Subcutaneous preadipocyte (primary cell): ENCODE data around the gene WBP1. TPM values are rescaled to one million over a fixed set of nuclear protein-coding genes. Genes with fewer than 3 reads are reported as not detected.

Experiments used
- total RNA-seq: library from RNA; depleted of rRNA; stranded (reverse); fragments of >200 nt; gene quantifications from 2 replicates; pipeline ENCODE4 v1.2.3, GENCODE V29; 2012

The WBP1 gene
- 22.0 and 25.6 TPM in 2 replicates for total RNA-seq

DNA sequence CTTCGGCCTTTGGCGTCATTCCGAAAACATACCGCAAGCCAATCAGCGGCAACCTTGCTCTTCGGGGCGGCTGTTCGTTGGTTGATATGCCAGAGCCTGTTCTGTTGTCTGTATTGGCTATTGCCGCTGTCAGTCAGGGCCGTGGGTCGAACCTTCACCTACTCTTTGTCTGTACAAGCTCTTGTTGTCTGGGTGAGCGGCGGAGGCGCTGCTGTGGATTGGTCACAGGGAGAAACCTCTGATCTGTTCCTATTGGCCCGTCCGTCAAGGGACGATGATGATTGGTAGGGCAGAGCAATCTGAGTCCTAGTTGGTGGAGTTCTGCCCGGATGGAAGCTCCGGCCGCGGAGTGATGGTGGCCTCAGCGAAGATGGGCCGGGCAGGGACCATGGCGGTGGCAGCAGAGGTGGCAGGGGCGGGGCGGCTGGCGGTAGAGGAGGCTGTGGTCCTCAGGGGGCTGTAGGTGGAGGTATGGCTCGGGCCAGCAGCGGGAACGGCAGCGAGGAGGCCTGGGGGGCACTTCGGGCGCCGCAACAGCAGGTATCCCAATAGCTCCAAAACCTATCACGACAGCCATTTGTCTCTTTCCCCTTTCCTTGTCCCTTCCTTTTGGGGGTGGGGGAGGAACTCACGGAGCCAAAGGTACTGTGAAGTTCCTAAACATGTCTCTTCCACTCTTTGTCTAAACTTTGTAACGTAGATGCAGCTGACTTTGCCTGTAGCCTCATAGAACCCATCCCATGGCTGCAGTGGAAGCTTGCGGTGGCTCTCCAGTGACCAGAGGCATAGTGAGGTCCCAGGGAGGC is at the start of gene WBP1:
WBP1 (plus strand) TSS at position 307 of the 806 bp plus-strand sequence; CDS start at position 472, 165 bp downstream.

DNA sequence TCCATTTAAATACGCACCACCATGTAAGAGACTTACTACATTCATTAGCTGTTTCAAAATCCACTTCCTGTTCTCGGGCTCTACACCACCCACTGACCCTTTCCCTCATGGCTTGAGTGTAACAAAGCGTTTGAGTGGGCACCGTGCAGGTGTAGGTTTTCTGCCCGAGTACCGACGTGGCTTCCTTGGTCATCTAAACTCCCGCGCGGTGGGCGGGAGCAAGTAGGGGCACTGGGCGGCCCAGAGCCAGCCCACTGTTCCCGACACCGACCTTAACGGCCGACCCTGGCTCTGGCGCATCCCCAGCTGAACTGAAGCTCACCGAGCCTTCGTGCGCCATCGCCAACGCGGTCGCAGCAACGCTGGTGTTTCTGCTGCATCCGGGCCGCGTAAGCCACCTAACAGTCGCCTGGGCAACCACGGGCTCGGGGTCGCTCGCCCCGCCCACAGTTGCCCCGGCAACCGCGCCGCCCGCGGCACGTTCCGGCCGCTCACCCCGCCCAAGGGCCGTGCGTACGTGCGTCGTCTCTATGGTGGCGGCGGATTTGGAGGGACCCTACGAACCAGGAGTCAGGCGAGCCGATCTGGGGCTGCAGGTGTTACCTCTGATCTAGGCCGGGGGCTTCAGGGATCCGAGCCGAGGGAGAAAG is 36.9 kb upstream of the WBP1 start, which contains the start of the genes C2orf81 and WDR54:
C2orf81 (minus strand) TSS at position 399 of the 650 bp plus-strand sequence; CDS start at position 340, 59 bp downstream.
WDR54 (plus strand) TSS at position 510 of the 650 bp plus-strand sequence. CDS start 424 bp downstream, outside the sequence.

DNA sequence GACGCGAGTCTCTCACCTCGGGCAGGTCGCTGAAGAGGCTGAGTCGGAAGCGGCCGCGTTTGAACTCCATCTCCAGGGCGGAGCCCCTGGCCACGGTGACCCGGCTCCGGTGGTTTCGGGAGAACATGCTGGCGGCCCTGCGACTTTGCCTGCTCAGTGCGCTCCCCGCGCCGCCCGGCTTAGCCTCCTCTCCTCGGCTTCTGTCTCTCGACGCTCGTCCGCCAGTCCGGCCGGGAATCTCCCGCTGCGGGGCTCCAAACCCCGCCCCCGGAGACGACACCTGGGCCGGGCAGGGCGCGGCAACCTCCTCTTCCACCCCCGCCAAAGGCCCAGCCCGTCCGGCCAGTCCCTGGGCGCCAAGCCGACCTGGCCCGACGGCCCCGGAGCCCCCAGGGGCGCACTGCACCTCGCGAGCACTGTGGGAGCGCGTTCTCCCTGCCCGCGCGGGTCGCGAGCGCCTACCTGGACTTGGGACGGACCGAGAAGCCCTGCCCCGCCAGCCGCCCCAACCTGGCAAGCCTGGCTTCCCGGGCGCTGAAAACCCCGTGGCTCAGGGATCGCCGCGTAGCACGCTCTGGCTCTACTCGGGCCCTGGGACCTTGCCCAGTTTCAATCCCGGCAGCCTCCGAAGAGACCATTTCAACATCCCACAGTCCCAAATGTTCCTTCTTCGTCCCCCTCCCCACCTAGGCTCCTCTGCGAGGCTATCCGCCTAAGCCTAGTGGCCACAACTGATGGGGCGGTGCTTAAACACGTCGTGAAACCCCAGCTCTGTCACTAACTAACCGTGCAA is 16.4 kb upstream of the WBP1 start, which contains the start of gene RTKN:
RTKN (minus strand) TSS at position 248 of the 793 bp plus-strand sequence; CDS start at position 127, 121 bp downstream.

DNA sequence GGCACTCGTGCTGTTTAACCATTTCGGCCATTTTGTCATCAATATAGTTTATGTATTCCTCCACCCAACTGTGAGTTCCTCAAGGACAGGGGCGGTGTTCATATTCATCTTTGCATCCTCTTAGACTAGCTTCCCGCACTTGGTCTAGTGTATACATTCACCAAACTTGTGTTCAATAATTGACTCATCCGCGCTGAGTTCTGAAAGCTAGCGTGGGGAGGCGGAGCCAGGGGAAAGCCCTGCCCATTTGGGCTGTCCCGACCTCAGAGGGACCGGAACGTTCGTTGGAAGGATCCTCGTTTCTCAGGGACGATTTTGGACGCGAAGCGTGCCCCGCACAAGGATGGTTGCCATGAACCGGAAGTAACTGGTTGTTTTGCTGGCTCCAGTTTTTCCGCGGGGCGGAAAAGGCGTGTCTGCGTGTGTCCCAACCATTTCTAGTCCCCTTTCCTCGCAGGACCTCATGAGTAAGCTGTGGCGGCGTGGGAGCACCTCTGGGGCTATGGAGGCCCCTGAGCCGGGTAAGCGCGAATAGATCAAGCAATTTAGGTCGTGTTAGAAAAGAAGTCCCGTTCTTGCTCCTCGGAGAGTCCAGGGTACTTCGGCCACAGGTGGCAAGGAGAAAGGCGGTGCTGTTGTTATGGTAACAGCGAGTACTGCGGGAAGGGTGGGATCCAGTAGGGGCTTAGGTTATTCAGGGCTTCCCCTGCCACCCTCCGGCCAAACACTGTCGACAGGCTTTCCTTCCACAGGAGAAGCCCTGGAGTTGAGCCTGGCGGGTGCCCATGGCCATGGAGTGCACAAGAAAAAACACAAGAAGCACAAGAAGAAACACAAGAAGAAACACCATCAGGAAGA is 3.4 kb upstream of the WBP1 start, which contains the start of gene INO80B:
INO80B (plus strand) TSS at position 434 of the 858 bp plus-strand sequence; CDS start at position 464, 30 bp downstream.

DNA sequence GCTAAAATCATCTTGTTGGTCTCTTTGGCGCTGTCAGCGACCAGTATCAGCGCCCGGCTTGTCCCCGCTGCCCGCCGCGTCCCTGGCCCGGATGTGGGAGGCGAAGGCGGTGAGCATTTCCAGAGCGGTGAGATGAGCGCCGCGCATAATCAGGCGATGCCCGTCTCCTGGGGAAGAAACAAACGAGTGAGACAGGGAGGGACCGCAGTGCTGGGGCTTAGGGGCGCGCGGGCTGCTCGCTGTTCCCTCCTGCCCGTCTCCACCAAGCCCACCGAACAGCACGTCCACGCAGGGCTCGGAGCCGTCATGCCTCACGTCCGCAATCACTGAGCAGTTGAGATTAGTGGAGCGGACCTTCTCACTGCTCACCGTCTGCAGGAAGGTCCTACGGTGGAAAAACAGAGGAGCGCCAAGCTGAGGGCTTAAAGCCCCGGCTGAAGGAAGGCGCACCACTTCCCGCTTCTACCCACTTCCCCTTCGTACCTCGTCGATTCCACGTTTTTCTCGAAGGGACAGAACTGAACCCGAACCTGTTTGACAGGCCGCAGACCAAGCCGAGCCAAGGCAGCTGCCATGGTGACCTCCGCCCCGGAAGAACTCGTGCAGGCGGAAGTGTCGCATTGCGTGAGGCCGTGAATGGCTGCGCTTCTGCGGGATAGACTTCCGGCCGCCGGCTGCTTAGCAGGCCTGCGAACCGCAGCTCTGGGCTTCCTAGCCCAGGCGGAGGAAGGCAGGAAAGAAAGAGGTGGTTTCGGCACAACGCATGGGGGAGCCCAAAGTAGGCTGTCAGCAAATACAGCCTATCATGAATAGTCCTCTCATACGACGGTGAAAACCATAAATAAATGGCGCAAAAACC is 14.1 kb downstream of the WBP1 start, which contains the start of gene MRPL53:
MRPL53 (minus strand) TSS at position 595 of the 859 bp plus-strand sequence; CDS start at position 575, 20 bp downstream.

DNA sequence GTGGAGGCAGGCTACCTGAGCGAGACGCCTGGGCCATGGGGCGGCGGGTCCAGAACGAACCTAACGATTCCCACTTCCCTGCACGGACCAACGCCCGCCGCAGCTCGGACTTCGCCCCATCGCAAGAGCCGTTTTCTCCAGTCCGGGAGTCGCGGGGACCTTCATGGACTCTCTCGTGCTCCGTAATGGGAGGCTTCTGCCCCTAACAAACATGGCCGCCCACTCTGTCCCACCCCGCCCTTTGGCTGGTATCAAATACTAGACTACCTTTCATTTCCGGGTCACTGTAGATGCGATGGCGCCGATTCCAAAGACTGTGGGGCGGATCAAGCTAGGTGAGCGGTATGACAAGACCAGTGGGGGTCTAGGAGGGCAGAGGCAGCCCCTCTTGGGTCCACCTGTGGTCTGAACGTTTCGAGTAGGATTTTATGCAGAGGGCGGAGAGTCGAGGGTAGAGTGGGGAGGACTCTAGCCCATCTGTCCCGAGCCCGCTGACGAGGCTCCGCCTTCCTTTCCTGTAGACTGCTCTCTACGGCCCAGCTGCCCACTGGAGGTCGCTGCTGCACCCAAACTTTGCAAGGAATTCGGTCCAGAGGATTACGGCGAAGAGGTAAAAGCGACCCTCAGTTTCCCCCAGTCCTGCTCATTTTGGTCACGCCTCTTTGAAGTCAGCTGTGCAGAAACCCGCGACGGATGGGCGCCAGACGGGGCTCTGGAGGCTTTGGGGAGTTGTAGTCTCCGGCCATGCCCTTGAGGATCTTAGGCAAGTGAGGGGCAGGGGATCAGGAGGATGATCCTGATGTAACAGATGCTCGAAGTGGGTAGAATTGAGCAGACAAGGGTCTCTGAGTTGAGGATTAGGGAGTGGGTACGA is 24.8 kb downstream of the WBP1 start, which contains the start of the genes CCDC142 and TTC31:
CCDC142 (minus strand) TSS at position 198 of the 874 bp plus-strand sequence; CDS start at position 37, 161 bp downstream.
TTC31 (plus strand) TSS at position 281 of the 874 bp plus-strand sequence; CDS start at position 296, 15 bp downstream.

DNA sequence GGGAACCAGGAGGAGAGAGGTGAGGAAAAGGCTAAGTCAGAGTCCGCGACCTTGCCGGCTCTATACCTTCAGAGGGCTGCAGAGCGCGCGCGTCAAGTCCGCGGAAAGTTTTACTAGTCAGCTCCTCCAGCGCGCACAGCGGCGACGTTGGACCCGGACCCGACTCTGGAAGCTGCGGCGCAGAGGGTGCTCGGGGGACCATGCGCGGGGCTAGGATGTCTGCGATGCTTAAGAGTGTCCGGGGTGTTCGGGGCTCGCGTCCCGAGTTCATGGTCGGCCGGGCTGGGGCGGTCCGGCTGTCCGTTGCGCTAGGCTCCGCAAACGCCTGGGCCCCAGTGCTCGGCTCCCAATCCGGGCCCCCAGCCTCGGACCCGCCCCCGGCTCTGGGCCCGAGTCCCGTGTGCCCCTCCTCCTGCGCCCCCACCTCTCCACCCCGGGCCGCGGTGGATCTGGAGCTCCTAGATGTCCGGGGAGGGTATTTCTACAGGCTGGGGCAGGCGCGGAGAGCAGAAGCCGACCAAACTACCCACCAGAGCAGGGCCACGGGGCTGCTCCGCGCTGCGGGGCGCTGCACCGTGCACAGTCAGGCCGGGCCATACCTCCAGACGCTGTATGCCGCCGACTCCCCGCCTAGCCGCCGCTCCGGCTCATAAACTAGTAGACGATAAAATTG is 41.2 kb downstream of the WBP1 start, which contains the start of gene LBX2:
LBX2 (minus strand) TSS at position 337 of the 673 bp plus-strand sequence; CDS start at position 271, 66 bp downstream.

DNA sequence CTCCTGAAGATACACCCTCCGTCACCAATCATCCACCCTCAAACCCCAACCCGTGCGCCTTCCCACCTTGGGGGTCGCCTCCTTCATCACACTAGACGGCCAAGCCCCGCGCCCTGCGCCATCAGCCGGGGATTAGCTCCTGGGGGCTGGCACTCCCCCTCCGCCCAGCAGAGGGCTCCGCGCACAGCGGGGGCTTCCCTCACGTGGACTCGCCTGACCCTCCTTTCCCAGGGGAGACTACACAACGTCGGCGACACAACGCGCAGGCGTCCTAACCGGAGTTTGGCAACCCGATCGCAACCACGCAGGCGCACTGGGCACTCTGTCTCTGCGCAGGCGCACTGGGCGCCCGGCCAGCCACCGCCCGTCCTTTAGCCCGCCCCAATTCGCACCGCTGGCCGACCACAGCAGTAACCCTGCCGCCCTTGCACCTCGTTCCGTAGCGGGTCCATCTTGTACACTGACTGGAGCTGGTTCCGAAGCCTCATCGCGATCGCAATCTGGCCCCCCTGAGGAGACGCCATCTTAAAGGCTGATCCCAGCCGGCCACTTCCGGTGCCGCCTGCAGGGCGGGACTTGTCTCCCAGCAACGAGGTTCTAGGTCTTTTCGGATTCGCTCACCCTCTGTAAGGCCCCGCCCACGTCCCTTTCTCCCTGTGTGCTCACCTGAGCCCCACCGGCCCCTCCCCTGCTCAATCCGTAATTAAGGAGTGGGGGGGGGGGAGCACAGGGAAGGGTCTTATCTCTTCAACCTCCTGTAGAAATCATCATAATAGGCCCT is 49.1 kb downstream of the WBP1 start, which contains the start of gene PCGF1:
PCGF1 (minus strand) TSS at position 551 of the 781 bp plus-strand sequence; CDS start at position 524, 27 bp downstream.

Other genes starting within 250 kb of the WBP1 start
- gene SLC4A5, start 115.0 kb upstream of the WBP1 start, total RNA-seq: under 0.01 and 1.5 TPM in 2 replicates
- 108 and 112 TPM in 2 replicates for gene DCTN1, start 78.1 kb upstream of the WBP1 start, total RNA-seq
- 0.98 and 1.1 TPM in 2 replicates for gene C2orf81, start 36.8 kb upstream of the WBP1 start, total RNA-seq
- gene WDR54, start 36.7 kb upstream of the WBP1 start, total RNA-seq: 71.7 and 76.4 TPM in 2 replicates
- 9.6 and 11.0 TPM in 2 replicates for gene RTKN, start 16.5 kb upstream of the WBP1 start, total RNA-seq
- gene INO80B, start 3.4 kb upstream of the WBP1 start, total RNA-seq: 11.4 and 11.5 TPM in 2 replicates
- 31.2 and 48.1 TPM in 2 replicates for gene MOGS, start 6.9 kb downstream of the WBP1 start, total RNA-seq
- 19.9 and 30.9 TPM in 2 replicates for gene MRPL53, start 14.2 kb downstream of the WBP1 start, total RNA-seq
- 22.4 and 34.0 TPM in 2 replicates for gene CCDC142, start 24.6 kb downstream of the WBP1 start, total RNA-seq
- 12.9 and 16.0 TPM in 2 replicates for gene TTC31, start 24.6 kb downstream of the WBP1 start, total RNA-seq
- 3.3 and 3.9 TPM in 2 replicates for gene LBX2, start 41.2 kb downstream of the WBP1 start, total RNA-seq
- 16.2 and 22.4 TPM in 2 replicates for gene PCGF1, start 49.3 kb downstream of the WBP1 start, total RNA-seq
- under 0.01 TPM in 1 of 2 replicates, not detected in the other for gene TLX2, start 56.0 kb downstream of the WBP1 start, total RNA-seq
- not detected in 2 replicates for gene DQX1, start 67.8 kb downstream of the WBP1 start, total RNA-seq
- 103 and 105 TPM in 2 replicates for gene AUP1, start 71.3 kb downstream of the WBP1 start, total RNA-seq
- 48.5 and 52.8 TPM in 2 replicates for gene HTRA2, start 71.5 kb downstream of the WBP1 start, total RNA-seq
- 2.2 and 3.7 TPM in 2 replicates for gene LOXL3, start 95.5 kb downstream of the WBP1 start, total RNA-seq
- 14.7 and 15.6 TPM in 2 replicates for gene DOK1, start 96.3 kb downstream of the WBP1 start, total RNA-seq
- not detected in 2 replicates for gene M1AP, start 189.9 kb downstream of the WBP1 start, total RNA-seq
- 2.9 and 3.3 TPM in 2 replicates for gene SEMA4F, start 195.8 kb downstream of the WBP1 start, total RNA-seq